GM19240 (cell line): ENCODE measurements around the gene INSIG1.

ENCODE experiments used
- DNase-seq: peaks from one replicate; pipeline ENCODE4 v3.0.0; 2011; ENCODE audit warnings: low spot score; ENCODE audit not compliant: insufficient read length

Gene INSIG1

GRCh38 chr7:155284496-155285274, 13.0 kb upstream of the INSIG1 start:
- DNase-seq: no peak

DNA sequence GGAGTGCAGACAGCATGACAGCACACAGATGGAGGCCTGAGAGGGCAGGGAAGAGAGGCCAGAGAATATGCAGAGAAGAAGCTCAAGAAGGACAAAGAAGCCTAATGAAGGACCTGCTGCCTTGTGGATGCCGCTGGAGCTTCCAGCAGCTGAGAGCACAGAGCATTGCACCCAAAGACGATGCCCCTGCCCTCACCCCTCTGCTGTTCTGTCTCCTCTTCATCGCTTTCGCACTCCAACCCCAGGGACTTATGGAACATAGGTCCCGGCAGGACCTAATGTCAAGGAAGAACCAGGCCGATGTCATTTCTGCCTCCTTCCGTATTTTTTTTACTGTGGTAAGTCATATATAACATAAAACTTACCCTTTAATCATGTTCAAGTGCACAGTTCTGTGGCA, 12.3 kb upstream of the INSIG1 start:
- DNase-seq: no peak

DNA sequence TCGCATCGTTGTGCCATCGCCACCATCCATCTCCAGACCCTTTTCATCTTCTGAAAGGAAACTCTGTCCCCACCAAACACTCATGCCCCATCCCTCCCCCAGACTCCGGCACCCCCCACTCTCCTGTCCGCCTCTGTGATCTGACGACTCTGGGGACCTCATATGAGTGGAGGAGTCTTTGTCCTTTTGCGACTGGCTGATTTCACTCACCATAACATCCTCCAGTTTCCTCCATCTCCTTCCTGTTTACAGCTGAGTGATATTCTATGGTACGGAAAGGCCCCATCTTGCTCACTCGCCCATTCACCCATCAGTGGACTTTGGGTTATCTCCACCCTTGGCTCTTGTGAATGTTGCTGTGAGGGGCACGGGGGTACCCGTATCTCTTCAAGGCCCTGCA, 11.8 kb upstream of the INSIG1 start:
- no peak for DNase-seq

GRCh38 chr7:155286686-155287085, 11.0 kb upstream of the INSIG1 start:
- DNase-seq: no peak

- no peak for DNase-seq
Measured at GRCh38 chr7:155287284-155287935, 10.3 kb upstream of the INSIG1 start.

DNA sequence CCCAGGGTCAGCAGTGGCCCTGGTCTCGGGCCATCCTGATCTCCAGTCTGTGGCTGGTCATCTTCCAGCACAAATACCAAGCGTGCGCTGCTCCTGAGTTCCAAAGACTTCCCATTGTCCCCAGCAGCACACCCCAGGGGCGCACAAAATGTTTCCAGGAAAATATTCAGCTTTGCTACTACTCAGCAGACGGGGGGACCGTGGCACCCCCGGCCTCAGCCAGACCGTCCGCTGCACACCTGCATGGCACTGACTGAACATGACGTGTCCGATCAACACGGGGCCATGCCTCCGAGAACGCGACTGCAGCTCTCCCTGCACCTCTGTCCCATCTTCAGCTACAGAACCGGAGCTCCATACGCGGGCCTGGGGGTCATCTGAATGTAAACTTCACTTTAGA, 9.6 kb upstream of the INSIG1 start:
- DNase-seq: no peak

- no peak for DNase-seq
Measured at GRCh38 chr7:155289107-155289506, 8.6 kb upstream of the INSIG1 start.

DNA sequence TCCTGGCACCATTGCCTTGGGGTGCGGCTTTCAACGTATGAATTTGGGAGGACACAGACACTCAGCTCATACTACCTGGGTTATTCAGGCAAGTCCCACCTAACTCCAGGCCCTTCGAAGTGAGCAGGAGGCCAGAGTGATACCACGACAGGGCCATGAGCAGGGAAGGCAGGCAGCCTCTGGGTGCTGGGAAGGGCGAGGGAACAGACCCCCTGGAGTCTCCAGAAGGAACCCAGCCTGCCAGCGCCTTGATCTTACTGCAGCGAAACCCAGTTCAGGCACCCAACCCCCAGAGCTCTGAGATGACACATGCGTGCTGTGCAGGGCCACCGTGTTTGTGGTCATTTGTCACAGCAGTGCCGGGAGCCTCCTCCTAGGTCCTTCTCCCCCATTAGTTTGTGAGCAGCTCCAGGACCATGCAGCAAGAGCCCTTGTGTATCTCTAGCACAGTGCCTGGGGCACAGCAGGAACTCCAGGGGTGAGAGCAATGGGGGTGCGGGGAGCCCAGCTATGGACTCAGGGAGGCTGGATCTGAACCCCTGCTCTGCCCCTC, 7.7 kb upstream of the INSIG1 start:
- no peak for DNase-seq

DNA sequence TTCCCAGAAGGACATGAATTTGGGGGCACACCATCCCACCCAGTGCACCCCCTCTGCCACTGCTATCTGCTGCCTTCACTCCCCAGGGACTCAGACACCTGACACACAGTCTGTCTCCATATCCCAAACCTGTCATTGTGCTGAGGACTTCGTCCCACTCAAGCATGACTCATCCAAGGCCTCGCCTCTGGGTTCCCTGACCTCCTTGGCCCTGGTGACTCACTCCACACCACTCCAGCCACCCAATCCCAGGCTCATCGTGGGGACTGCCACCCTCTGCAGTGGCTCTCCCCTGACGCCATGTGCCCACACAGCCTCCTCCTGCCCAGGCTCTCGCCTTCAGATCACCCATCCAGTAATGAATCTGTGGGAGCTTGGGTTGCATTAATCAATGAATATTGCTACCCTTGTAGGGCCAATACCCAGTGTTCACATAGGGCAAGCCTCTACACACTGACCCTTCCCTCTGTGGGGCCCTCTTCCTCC, 6.6 kb upstream of the INSIG1 start:
- no peak for DNase-seq

- no peak for DNase-seq
Measured at GRCh38 chr7:155291729-155292128, 5.9 kb upstream of the INSIG1 start.

DNA sequence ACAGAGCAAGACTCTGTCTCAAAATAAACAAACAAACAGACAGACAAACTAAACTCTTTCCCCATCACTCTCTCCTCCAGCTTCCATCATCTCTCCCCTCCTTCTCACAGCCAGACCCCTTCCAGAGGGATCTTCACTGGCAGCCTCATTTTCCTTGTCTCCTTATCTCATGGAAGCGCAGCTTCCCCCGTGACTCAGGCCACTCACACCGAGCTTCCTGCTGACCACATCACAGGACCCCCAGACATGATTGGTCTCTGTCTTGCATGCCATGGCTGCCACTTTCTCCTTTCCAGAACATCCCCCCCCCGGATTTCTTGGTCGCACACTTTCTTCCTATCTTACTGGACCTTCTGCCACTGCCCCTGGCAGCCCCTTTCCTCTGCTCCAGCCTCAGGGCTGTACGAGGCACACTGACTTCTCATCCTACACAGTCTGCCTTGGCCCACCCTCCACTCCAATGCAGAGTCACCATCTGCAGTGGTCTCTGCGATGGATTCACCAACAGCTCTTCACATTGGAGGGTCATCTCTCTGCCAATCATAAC, 4.9 kb upstream of the INSIG1 start:
- no peak for DNase-seq

DNA sequence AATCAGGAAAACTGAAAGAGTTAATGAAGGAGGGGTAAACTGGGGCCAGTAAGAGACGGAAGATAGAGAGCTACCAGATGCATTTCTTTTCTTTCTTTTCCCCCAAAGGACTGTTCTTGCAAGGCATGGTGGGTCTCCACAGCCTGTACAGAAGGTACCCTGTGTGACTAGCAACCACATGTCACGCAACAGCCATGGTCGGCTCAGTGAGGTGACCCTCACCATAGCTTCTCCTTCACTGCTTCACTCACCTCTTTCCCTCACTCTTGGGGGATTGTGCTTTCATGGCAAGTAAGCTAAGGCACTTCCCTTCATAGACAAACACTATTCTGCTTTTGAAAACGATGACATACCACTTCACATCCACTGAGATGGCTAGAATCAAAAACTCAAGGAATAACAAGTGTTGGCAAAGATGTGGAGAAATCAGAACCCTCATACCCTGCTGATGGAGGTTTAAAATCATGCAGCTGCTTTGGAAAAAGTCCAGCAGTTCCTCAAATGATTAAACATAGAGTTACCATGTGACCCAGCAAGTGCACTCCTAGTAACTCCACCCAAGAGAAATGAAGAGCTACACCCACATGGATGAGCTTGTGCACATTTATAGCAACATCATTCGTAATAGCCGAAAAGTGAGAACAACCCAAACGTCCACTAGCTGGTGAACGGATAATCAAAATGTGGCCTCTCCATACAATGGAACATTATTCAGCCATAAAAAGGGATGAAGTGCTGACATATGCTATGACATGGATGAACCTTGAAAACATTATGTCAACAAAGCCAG, 3.8 kb upstream of the INSIG1 start:
- no peak for DNase-seq

- no peak for DNase-seq
Measured at GRCh38 chr7:155294511-155294778, 3.2 kb upstream of the INSIG1 start.

DNA sequence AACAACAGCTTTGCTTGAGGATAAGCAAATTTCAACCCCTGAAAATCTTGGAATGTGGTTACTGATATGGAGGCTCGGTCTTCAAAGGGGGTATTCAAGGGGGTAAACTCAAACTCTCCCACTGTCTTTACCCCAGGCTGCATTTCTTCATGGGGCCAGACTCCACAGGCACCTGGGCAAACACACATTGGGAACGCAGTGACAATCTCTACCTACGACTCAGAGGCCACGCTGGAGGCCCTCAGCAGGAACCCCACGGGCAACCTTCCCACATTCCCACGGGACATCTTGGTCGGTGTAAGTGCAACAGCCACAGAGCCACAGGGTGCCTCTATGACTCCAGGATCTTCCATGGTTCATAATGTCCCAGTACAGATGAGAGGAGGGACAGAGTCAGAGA, 2.2 kb upstream of the INSIG1 start:
- no peak for DNase-seq

- no peak for DNase-seq
Measured at GRCh38 chr7:155296006-155296787, 1.5 kb upstream of the INSIG1 start.

- DNase-seq: peak; percentile 64
Measured at GRCh38 chr7:155296788-155297516, 726 bp upstream of the INSIG1 start.

- no peak for DNase-seq
Measured at GRCh38 chr7:155298288-155298833, 683 bp downstream of the INSIG1 start.

GRCh38 chr7:155298834-155299534, 1.3 kb downstream of the INSIG1 start:
- peak; percentile 97 for DNase-seq

GRCh38 chr7:155299535-155300202, 2.0 kb downstream of the INSIG1 start:
- DNase-seq: no peak
